ENCODE data around the gene S1PR5. TPM values are rescaled to one million over a fixed set of nuclear protein-coding genes. Genes with fewer than 3 reads are reported as not detected.
A peak's percentile ranks its signal among the peaks of the same experiment; 100 is the strongest.

S1PR5 gene
- total RNA-seq, 1 donor from 2014 or later, result 0.83 TPM

DNA sequence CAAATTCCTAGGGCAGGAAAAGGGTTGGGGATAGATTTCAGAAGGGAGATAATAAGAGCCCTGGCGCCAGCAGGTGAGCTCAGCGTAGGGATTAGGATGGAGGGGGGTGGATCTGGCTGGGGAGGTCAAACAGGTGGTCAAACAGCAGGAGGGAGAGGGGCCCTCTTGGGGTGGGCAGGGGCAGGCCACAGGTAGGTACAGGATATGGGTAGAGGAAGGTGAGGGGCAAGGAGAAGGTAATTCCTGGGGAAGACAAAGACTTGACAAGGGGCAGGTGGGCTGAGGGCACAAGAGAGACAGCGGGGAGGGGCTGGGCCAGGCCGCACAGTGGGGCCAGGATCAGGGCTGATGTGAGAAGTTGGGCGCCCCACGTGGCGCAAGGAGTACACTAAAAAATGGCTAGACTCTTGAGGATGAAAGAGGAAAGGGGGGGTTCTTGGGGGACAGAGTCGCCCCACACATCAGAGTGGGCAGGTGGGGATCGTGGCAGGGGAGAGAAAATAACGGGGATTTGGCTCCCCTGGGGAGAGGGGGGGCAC lies 47.9 kb upstream of the S1PR5 start:
- Mint-ChIP-seq H3K27me3 (ENCODE audit: unreplicated experiment) (no peaks in the 10 kb centered on the region), H3K4me3 (ENCODE audit: unreplicated experiment) (peak overlapping the region; percentile 87), H3K36me3 (ENCODE audit: unreplicated experiment) (peaks cover 5% of the 10 kb centered on the region), H3K27ac (ENCODE audit: unreplicated experiment) (peak overlapping the region; percentile 88), H3K4me1 (ENCODE audit: unreplicated experiment) (peaks cover 38% of the 10 kb centered on the region), H3K9me3 (ENCODE audit: unreplicated experiment) (no peaks in the 10 kb centered on the region)
- no peak for TF ChIP-seq CTCF (IDR thresholded peaks at IDR 0.05)
- DNase-seq (ENCODE audit: extremely low spot score, unreplicated experiment), result no peak

- Mint-ChIP-seq H3K4me1 (ENCODE audit: unreplicated experiment) (peaks cover 25% of the 10 kb centered on the region), H3K9me3 (ENCODE audit: unreplicated experiment) (no peaks in the 10 kb centered on the region), H3K27ac (ENCODE audit: unreplicated experiment) (no peak overlapping the region), H3K36me3 (ENCODE audit: unreplicated experiment) (peaks cover 15% of the 10 kb centered on the region), H3K4me3 (ENCODE audit: unreplicated experiment) (no peak overlapping the region), H3K27me3 (ENCODE audit: unreplicated experiment) (no peaks in the 10 kb centered on the region)
- no peak for TF ChIP-seq CTCF (IDR thresholded peaks at IDR 0.05)
- DNase-seq (ENCODE audit: extremely low spot score, unreplicated experiment), result no peak
These were observed 45.4 kb upstream of the S1PR5 start for GRCh38 chr19:10562609-10563008.

GRCh38 chr19:10560154-10560553 lies 42.9 kb upstream of the S1PR5 start:
- Mint-ChIP-seq H3K4me3 (ENCODE audit: unreplicated experiment) (no peak overlapping the region), H3K4me1 (ENCODE audit: unreplicated experiment) (peaks cover 8% of the 10 kb centered on the region), H3K9me3 (ENCODE audit: unreplicated experiment) (no peaks in the 10 kb centered on the region), H3K27ac (ENCODE audit: unreplicated experiment) (no peak overlapping the region), H3K27me3 (ENCODE audit: unreplicated experiment) (no peaks in the 10 kb centered on the region), H3K36me3 (ENCODE audit: unreplicated experiment) (peaks cover 15% of the 10 kb centered on the region)
- DNase-seq (ENCODE audit: extremely low spot score, unreplicated experiment), result no peak
- TF ChIP-seq CTCF (IDR thresholded peaks at IDR 0.05), result no peak

- H3K4me1 Mint-ChIP-seq (ENCODE audit: unreplicated experiment), result no peaks in the 10 kb centered on the region
- H3K9me3 Mint-ChIP-seq (ENCODE audit: unreplicated experiment), result no peaks in the 10 kb centered on the region
- H3K27me3 Mint-ChIP-seq (ENCODE audit: unreplicated experiment), result no peaks in the 10 kb centered on the region
- TF ChIP-seq CTCF (IDR thresholded peaks at IDR 0.05), result no peak
- H3K36me3 Mint-ChIP-seq (ENCODE audit: unreplicated experiment), result peaks cover 27% of the 10 kb centered on the region
- H3K27ac Mint-ChIP-seq (ENCODE audit: unreplicated experiment), result no peak overlapping the region
- DNase-seq (ENCODE audit: extremely low spot score, unreplicated experiment), result no peak
- H3K4me3 Mint-ChIP-seq (ENCODE audit: unreplicated experiment), result no peak overlapping the region
These were observed 40.5 kb upstream of the S1PR5 start for GRCh38 chr19:10557603-10558197.

DNA sequence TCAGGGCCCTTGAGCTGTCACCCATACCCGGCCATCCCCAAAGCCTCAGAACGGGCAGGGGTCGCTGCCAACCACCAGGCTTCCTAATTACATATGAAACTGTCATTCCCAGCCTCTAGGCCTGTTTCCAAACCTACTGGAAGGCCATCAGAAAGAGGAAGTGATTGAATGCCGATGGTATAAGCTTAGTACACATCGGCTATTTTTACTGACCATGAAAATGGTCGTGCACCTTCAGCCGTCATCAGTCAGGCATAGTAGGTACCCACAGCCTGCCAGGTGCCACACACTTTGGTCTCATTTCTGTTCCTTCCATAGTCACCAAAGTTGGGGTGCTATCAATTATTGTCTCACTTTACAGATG lies 38.3 kb upstream of the S1PR5 start:
- no peaks in the 10 kb centered on the region for H3K4me1 Mint-ChIP-seq (ENCODE audit: unreplicated experiment)
- H3K36me3 Mint-ChIP-seq (ENCODE audit: unreplicated experiment), result peaks cover 31% of the 10 kb centered on the region

More for the DNA sequence above, 38.3 kb upstream of the S1PR5 start:
- Mint-ChIP-seq H3K27me3 (ENCODE audit: unreplicated experiment) (no peaks in the 10 kb centered on the region), H3K27ac (ENCODE audit: unreplicated experiment) (no peak overlapping the region), H3K4me3 (ENCODE audit: unreplicated experiment) (no peak overlapping the region), H3K9me3 (ENCODE audit: unreplicated experiment) (no peaks in the 10 kb centered on the region)
- TF ChIP-seq CTCF (IDR thresholded peaks at IDR 0.05), result no peak
- DNase-seq (ENCODE audit: extremely low spot score, unreplicated experiment), result no peak

Measured in osteocyte (in vitro differentiated cells).